G401.6 (cell line): ENCODE data around the gene COA6.

ENCODE experiments used
- FAIRE-seq: peaks from 2 replicates; lab custom pipeline; 2012; peaks lifted over from hg19 to GRCh38; lab: Jason Lieb, UNC

The COA6 gene

DNA sequence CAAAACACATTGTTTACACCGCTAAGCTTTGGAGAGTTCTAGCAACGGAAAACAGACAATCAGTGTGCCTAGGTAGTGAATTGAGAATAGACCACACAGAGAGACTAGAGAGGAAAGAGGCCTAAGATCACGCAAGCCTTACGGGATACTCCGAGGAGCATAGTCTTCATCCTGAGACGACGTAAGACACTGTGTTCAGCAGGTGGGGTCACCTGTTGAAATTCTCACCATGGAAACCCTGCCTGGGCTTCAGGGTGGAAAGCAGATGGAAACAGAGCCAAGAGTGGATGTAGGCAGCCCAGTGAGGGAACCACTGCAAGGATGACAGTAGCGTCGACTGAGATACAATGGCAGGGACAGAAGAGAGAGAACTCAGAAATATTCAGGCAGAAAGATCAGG is 40.2 kb downstream of the COA6 start:
- FAIRE-seq: no peak

DNA sequence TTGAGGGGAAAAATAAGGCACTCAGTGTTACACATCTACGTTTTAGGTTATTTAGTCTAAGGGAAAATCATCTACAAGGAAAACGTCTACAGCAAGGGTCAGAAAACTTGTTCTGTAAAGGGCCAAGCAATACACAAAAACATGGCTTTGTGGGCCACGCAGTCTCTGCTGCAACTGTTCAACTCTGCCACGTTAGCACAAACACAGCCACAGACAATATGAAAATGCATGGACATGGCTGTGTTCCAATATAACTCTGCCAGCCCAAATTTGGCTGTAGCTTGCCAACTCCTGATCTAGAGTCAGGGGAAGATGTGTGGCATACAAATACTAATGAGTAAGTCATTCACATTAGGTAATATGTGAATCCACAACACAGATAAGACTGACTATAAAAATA is 40.7 kb downstream of the COA6 start:
- no peak for FAIRE-seq

DNA sequence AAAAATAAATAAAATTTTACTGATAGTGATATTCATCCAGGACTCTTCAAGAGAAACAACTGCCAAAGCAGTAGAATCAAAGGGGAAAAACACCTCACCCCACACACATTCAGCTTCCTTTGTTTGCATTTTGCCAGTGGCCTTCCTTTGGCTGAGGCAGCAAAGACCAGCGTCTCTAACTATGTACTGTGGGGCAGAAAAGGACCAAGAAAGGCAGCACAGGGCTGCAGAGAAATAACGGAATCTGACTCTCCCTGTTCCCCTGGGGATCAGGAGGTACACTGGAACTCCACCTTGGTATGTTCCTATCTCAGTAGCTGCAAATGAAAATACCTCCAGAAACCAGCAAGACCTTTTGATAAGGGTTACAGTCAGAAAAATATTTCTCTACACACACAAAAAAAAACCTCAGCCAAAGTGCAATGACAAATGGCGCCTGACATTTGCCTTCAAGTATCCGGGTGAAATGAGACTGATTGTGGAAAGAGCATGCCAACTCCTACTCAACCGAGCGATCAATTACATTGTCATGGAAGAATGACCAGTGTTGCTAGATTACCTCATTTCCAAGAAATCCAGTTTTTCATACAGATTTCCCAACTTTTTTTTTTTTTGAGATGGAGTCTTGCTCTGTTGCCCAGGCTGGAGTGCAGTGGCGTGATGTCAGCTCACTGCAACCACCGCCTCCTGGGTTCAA is 54.8 kb downstream of the COA6 start:
- FAIRE-seq: no peak

DNA sequence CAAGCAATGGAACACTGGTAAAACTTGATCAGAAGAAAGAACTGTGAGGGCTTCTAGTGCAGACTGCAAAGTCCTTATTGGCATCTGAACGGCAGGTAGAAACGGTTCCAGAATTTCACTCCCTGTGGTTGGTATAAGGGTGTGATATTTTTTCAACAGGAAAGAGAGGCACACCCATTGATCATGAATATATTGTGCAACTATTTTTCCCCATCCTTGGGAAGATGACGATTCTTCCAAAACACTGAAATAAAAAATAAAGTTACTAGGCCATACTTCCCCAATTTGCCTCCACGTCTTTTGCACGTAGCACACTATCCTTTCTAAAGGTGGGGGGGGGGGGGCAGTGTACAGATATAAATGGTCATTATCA is 56.2 kb downstream of the COA6 start:
- FAIRE-seq: no peak

DNA sequence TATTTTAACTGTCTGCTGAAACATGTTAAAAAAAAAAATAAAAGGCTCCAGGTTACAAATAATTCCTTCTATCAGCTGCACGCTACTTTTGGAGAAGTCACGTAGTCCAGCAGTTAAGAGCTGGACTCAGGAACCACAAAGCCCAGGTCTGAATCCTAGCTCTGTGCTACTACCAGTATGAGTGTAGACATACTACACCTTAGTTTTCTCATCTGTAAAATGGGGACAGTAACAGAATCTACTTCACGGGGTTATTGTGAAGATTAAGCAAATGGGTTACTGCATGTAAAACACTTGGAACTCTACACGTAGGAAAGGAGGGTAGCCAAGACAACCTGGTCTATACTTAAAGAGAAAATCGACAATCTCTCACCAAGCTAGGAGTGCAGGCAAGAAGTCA is 57.4 kb downstream of the COA6 start:
- FAIRE-seq: no peak

DNA sequence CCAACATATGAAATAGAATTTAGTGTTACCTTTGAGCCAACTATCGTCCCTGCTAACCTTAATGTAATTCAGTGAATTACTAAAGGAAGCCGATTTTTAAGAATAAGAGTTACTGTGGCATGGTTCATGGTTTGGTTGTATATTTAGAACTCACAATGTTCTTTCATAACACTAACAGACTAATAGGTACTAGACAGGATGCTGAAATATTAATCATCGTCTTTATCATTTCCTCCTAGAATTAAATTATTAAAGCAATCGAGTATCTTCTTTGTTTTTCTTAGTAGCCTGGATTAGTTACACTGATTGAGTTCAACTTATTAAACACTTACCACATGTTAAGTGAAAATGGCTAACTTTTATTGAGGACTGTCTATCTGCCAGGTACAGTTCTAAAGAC is 58.0 kb downstream of the COA6 start:
- no peak for FAIRE-seq

DNA sequence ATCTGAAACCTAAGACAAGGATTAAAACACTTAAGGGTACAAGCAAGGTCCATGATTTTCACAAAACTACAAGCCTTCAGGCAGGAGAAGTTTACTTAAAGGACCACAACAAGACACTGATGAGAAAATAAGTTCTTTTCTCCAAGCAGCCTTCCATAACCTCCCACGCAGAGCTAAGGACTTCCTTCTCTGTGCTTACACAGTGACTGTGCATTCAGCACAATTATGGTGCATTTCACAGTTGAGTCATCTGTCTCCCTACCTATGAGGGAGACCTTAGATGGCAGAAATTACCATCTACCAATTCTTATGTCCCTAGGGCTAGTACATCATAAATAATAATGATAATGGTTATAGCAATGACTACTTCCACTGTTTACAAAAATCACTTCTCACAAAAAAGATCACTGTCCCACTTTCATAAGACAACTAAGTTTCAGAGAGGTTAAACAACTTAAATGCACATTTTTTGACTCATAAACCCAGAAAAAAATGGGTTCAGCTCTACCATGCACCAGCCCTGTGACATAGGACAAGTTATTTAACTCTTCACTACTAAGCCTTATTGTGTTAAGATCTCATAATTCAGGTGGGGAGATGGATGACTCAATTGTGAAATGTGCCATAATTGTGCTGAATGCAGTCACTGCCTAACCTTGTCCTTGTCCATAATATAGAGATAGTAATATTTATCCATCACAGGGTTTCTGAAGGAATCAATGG is 60.5 kb downstream of the COA6 start:
- FAIRE-seq: no peak
